Caco-2 (cell line): ENCODE data around the gene DMAP1. TPM values are rescaled to one million over a fixed set of nuclear protein-coding genes. Genes with fewer than 3 reads are reported as not detected.

ENCODE experiments used
- BruUV-seq: library from RNA; stranded (reverse); fragments of 400-500 nt; replicated peaks from 2 replicates; lab custom pipeline; 2021; lab: Mats Ljungman, UMichigan
- CTCF ChIA-PET: fragments of 300-600 bp; sonication (Branson Sonifier 250); formaldehyde crosslinking; loops from one replicate; lab custom pipeline; 2022; ENCODE audit warnings: antibody characterized with exemption; lab: Charles Lee
- POLR2A ChIA-PET: fragments of 300-600 bp; sonication (Branson Sonifier 250); formaldehyde crosslinking; loops from one replicate; lab custom pipeline; 2022; ENCODE audit warnings: antibody characterized with exemption; lab: Charles Lee
- DNase-seq, 2 experiments: peaks; one replicate each; pipeline versions ENCODE4 v3.0.0 to v3.0.0-alpha.2; 2020 to 2022
- H3K27me3 ChIP-seq: replicated peaks from 2 replicates; pipeline ENCODE4 v1.6.0; 2011; ENCODE audit warnings: low read length; ENCODE audit not compliant: control insufficient read depth, insufficient read depth
- H3K36me3 ChIP-seq: 2 replicates; pipeline ENCODE4 v1.5.1; 2011; ENCODE audit warnings: low read length; ENCODE audit not compliant: control insufficient read depth, insufficient read depth
- H3K4me1 ChIP-seq: fragments of 250-450 bp; sonication (Bioruptor Pico); 2 replicates; pipeline ENCODE4 v1.5.1; 2020; ENCODE audit warnings: mild to moderate bottlenecking
- H3K4me3 ChIP-seq: 2 replicates; pipeline ENCODE4 v1.5.1; 2011; ENCODE audit warnings: low read depth, mild to moderate bottlenecking, control low read depth, low read length
- H3K9me3 ChIP-seq: fragments of 250-450 bp; sonication (Bioruptor Pico); 2 replicates; pipeline ENCODE4 v1.5.1; 2020; ENCODE audit warnings: mild to moderate bottlenecking, moderate library complexity
- H3K27ac Mint-ChIP-seq: one replicate; pipeline ENCODE4 v1.8.0; 2022; ENCODE audit warnings: mixed read lengths; ENCODE audit not compliant: unreplicated experiment
- H3K27me3 Mint-ChIP-seq: one replicate; pipeline ENCODE4 v1.8.0; 2022; ENCODE audit warnings: mixed read lengths; ENCODE audit not compliant: insufficient read depth, unreplicated experiment
- H3K36me3 Mint-ChIP-seq: one replicate; pipeline ENCODE4 v1.8.0; 2022; ENCODE audit warnings: mild to moderate bottlenecking, mixed read lengths; ENCODE audit not compliant: insufficient read depth, unreplicated experiment
- H3K4me1 Mint-ChIP-seq: one replicate; pipeline ENCODE4 v1.8.0; 2022; ENCODE audit warnings: low read depth, mixed read lengths; ENCODE audit not compliant: unreplicated experiment
- H3K4me3 Mint-ChIP-seq: one replicate; pipeline ENCODE4 v1.8.0; 2022; ENCODE audit warnings: mild to moderate bottlenecking, moderate library complexity, mixed read lengths; ENCODE audit not compliant: unreplicated experiment
- H3K9me3 Mint-ChIP-seq: one replicate; pipeline ENCODE4 v1.8.0; 2022; ENCODE audit warnings: mixed read lengths; ENCODE audit not compliant: unreplicated experiment
- CTCF ChIP-seq, 2 experiments: fragments of 200-600 bp in 1 of 2; IDR thresholded peaks; 1 replicate in 1 of 2; 2 replicates in 1 of 2; pipeline versions ENCODE4 v1.5.1 to v1.8.0; 2011 to 2022; ENCODE audit warnings: antibody characterized with exemption in 1 of 2, control low read depth in 1 of 2, inconsistent platforms in 1 of 2, low read depth in 1 of 2, low read length in 1 of 2, mild to moderate bottlenecking in 1 of 2, moderate library complexity in 1 of 2; ENCODE audit not compliant: insufficient read depth in 1 of 2, severe bottlenecking in 1 of 2, unreplicated experiment in 1 of 2
- intact Hi-C: fragments of 100-400 bp; cut with micrococcal nuclease; formaldehyde crosslinking; loops from one replicate; pipeline ENCODE4 v1.10.0; 2022; ENCODE audit not compliant: unreplicated experiment
- total RNA-seq: library from RNA; stranded (reverse); gene quantifications from 2 replicates; pipeline ENCODE4 v1.2.3, GENCODE V29; 2022

The DMAP1 gene
- total RNA-seq, 1 experiment from 2014 or later: 40.4 TPM

- intact Hi-C loops: no loop called here
- CTCF ChIA-PET: no interaction called here
- H3K9me3 Mint-ChIP-seq: no peaks in the 10 kb centered on the region
- H3K4me1 ChIP-seq: no peaks in the 10 kb centered on the region
- no peaks in the 10 kb centered on the region for H3K36me3 ChIP-seq
- no peak overlapping the region for H3K4me3 ChIP-seq
- no peak for DNase-seq
- H3K27me3 ChIP-seq: no peaks in the 10 kb centered on the region
- TF ChIP-seq CTCF (IDR thresholded peaks at IDR 0.05; ENCODE audit: insufficient read depth in 1 of 2, low read depth in 1 of 2, low read length in 1 of 2, severe bottlenecking in 1 of 2, unreplicated experiment in 1 of 2): no peak
- POLR2A ChIA-PET: no interaction called here
- no peaks in the 10 kb centered on the region for H3K9me3 ChIP-seq
- BruUV-seq: no TSS peak
- H3K27ac Mint-ChIP-seq: peak overlapping the region; percentile 56
- H3K4me1 Mint-ChIP-seq: no peaks in the 10 kb centered on the region
- no peak overlapping the region for H3K4me3 Mint-ChIP-seq
- no peaks in the 10 kb centered on the region for H3K36me3 Mint-ChIP-seq
- H3K27me3 Mint-ChIP-seq: no peaks in the 10 kb centered on the region
These were observed 38.2 kb downstream of the DMAP1 start for GRCh38 chr1:44251486-44251885.

GRCh38 chr1:44251989-44252671 lies 38.9 kb downstream of the DMAP1 start:
- Histone ChIP-seq H3K4me3 (no peak overlapping the region), H3K36me3 (no peaks in the 10 kb centered on the region), H3K4me1 (no peaks in the 10 kb centered on the region), H3K27me3 (no peaks in the 10 kb centered on the region), H3K9me3 (no peaks in the 10 kb centered on the region)
- intact Hi-C loops: no loop called here
- BruUV-seq: no TSS peak
- ChIA-PET CTCF (no interaction called here), POLR2A (no interaction called here)
- TF ChIP-seq CTCF (IDR thresholded peaks at IDR 0.05; ENCODE audit: insufficient read depth in 1 of 2, low read depth in 1 of 2, low read length in 1 of 2, severe bottlenecking in 1 of 2, unreplicated experiment in 1 of 2): no peak
- no peak overlapping the region for H3K27ac Mint-ChIP-seq
- no peak overlapping the region for H3K4me3 Mint-ChIP-seq
- no peaks in the 10 kb centered on the region for H3K27me3 Mint-ChIP-seq
- no peaks in the 10 kb centered on the region for H3K4me1 Mint-ChIP-seq
- DNase-seq: no peak
- H3K36me3 Mint-ChIP-seq: no peaks in the 10 kb centered on the region
- no peaks in the 10 kb centered on the region for H3K9me3 Mint-ChIP-seq

- Mint-ChIP-seq H3K27me3 (no peaks in the 10 kb centered on the region), H3K27ac (no peak overlapping the region), H3K9me3 (no peaks in the 10 kb centered on the region), H3K4me3 (no peak overlapping the region), H3K4me1 (no peaks in the 10 kb centered on the region), H3K36me3 (no peaks in the 10 kb centered on the region)
- no TSS peak for BruUV-seq
- no peak for TF ChIP-seq CTCF (IDR thresholded peaks at IDR 0.05; ENCODE audit: insufficient read depth in 1 of 2, low read depth in 1 of 2, low read length in 1 of 2, severe bottlenecking in 1 of 2, unreplicated experiment in 1 of 2)
- Histone ChIP-seq H3K9me3 (no peaks in the 10 kb centered on the region), H3K36me3 (no peaks in the 10 kb centered on the region), H3K4me1 (no peaks in the 10 kb centered on the region), H3K27me3 (no peaks in the 10 kb centered on the region), H3K4me3 (no peak overlapping the region)
- ChIA-PET POLR2A (no interaction called here), CTCF (no interaction called here)
- intact Hi-C loops: no loop called here
- DNase-seq: no peak
These were observed 41.2 kb downstream of the DMAP1 start for GRCh38 chr1:44254392-44254910.
